HG02970 (cell line): ENCODE measurements around the gene TAF6.

Experiments
- ATAC-seq: cut with Tn5 transposase; IDR thresholded peaks from one replicate; pipeline ENCODE4 v1.9.1; 2021; ENCODE audit warnings: mild to moderate bottlenecking, moderate library complexity, moderate number of reproducible peaks; ENCODE audit not compliant: unreplicated experiment, low FRiP score

TAF6 gene

DNA sequence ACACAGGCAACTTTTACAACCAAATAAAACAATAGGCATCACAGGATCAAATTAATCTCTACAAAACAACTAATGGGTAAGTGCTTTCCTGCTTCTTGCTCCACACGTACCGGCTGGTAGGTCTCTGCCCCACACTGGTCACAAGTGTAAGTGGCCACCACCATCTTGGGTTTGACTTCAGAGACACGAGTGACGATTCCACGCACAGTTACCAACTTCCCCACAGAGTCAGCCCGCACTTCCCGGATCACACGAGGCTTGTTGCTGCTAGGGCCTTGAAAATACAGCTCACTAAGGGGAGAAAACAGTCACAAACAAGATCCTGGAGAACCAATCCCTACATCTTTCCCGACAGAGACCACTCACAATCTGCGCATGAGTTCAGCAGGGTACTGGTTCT, 20.2 kb downstream of the TAF6 start:
- ATAC-seq: no peak

DNA sequence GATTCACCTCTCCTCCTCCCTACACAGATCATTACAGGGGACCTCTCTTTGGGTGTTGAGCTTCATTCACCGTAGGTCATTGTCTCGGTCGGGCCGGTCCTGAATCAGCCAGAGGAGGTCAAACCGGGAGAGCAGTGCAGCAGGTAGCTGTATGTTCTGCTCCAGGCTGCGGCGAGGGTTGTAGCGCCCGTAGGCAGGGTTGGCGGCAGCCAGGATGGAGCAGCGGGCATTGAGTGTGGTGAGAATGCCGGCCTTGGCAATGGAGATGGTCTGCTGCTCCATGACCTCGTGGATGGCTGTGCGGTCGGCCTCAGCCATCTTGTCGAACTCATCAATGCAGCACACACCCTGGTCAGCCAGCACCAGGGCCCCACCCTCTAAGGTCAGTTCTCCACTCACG, 23.5 kb downstream of the TAF6 start:
- no peak for ATAC-seq

DNA sequence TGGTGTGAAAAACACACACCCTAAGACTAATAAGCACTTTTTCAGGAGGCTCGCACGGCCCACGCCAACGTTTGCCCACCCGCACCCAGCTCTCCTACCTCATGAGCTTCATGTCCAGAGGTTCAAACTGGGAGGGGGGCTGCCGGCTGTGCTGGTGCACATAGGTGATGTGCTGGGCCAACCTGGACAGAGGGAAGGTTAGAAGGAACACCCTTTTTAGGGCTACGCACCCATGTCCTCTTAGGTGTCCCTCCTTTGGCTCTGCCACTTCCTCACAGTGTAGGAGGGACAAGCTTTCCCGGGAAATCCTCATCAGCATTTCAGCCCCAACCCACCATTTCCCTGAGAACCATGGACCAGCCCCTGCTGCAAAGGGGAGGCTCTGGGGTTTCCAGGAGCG, 23.9 kb downstream of the TAF6 start:
- no peak for ATAC-seq

DNA sequence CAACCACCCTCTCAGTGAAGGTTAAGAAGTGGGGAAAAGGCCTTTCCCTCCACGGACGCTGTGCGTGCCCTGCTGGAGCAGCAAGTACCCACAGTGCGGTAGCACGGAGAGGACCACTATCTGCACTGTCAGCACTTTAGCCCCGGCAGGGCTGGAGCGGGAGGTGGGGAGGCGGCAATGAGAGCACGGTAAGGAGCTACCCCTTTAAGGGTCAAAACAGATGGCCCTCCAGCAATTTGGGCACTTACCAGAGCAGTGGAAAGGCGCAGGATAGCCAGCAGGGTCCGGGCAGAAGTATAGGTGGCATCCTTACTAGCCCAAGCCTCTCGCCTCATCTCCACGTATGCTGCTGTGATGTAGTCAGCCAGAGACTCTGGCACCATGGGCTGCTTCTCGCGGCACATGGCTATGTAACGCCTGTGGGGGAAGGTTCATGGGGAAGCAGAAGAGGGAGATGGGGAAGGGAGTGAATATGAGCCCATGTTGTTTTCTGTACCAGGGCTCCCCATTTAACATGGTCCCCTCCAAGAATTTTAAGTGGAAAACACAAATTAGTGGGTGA, 25.2 kb downstream of the TAF6 start:
- ATAC-seq: no peak

DNA sequence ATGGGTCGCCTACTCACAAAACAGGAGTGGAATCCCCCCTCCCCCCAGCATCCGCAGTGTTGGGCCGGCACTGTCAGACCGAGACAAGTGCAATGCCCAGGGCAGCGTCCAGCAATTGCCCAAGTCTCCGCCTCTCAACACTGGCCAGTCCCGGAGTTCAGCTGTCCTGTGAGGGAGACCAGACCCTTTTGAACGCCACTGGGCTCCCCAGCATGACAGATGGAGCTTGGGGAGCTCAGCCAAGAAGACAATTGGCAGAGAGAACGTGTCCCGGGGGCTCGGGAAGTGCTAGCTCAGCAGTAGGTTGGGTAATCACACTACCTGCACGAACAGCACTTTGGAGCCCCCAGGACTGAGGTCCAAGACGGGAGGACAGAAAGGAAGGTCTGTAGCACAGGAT, 25.7 kb downstream of the TAF6 start:
- ATAC-seq: no peak

DNA sequence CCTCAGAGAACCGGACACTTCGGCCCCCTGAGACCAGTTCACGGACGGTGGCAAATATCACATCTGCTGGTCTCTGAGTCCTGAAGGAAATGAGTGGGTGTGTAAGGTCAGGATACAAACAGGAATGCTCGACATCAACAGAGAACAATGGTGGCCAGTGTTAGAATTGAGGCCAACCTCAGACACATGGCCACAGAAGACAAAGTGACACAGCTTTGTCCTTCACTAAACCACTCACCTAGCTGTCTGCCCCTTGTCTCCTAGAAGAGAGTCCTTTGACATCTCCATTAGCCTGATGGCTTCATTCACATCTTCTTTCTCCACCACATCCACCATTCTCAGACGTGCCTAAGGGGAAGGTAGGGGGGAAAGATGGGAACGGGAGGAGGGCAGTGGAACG, 26.1 kb downstream of the TAF6 start:
- no peak for ATAC-seq

DNA sequence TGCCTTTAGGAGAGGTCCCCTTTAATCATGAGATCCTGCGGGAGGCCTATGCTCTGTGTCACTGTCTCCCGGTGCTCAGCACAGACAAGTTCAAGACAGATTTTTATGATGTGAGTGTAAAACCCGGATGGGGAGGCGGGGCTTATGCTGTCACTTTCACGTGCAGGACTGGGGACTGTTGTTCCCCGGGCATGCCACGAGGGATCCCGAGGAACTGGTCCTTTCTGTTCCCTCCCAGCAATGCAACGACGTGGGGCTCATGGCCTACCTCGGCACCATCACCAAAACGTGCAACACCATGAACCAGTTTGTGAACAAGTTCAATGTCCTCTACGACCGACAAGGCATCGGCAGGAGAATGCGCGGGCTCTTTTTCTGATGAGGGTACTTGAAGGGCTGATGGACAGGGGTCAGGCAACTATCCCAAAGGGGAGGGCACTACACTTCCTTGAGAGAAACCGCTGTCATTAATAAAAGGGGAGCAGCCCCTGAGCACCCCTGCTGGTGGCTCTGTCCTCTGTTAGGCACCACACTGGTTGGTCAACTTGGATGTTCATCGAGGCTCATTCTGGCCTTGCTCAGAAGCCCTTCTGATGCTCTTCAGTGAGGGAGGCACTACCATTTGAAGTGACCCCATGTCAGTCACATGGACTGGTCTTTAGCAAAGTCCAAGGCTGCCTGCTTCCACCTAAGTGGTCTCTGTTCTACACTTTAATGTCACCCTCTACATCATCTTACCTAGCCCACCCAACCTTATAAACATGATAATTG, 27.6 kb downstream of the TAF6 start:
- no peak for ATAC-seq

DNA sequence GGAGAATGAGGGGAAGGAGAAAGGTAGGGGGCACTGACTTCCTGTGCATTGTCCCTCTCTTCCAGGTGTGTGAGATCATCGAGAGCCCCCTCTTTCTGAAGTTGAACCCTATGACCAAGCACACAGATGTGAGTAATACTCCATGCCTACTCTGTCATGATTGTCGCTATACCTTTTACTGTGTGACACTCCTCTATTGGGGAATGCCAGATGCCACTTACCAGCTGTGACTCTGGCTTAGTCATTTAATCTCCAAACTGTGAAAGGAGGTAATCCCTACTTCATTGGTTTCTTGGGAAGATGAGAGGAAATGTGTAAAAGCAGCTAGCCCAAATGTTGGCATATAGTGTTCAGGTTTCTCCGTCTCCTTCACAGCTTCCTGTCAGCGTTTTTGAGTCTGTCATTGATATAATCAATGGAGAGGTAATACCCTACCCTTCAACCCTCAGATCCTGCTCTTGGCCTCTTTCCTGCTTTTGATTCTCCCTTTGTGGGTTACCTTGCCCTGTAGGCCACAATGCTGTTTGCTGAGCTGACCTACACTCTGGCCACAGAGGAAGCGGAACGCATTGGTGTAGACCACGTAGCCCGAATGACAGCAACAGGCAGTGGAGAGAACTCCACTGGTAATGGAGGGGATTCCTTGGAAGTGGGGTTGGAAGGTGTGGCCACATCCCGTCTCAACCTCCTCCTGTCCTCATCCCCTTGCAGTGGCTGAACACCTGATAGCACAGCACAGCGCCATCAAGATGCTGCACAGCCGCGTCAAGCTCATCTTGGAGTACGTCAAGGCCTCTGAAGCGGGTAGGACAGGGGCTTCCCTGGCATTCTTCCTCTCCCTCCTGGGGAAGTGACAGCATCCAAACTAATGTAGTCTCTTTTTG, 28.4 kb downstream of the TAF6 start:
- ATAC-seq: no peak

DNA sequence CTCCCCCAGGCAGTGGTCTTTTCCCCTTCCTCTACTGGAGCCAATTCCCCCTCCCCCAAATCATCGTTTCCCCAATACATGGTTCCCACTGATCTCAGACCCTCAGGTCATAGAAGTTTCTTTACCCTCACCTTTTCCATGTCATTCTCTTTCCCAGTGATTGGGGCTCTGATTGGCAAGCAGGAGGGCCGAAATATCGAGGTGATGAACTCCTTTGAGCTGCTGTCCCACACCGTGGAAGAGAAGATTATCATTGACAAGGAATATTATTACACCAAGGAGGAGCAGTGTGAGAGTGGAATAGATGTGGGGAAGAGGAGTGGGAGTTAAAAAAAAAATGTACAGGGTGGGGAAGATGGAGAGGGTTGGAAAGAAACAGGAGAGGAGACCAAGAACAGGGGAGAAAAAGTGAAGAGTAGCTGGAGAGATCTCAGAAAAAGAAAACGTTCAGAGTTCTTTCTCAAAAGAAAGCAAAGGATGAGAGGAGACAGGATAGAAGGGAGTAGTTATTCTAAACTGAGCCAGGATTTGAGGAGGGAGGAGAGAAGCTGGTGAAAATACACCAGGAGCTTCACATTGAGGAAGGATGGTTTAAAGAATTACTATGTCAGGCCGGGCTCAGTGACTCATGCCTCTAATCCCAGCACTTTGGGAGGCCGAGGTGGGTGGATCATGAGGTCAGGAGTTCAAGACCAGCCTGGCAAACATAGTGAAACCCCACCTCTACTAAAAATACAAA, 29.5 kb downstream of the TAF6 start:
- ATAC-seq: no peak

DNA sequence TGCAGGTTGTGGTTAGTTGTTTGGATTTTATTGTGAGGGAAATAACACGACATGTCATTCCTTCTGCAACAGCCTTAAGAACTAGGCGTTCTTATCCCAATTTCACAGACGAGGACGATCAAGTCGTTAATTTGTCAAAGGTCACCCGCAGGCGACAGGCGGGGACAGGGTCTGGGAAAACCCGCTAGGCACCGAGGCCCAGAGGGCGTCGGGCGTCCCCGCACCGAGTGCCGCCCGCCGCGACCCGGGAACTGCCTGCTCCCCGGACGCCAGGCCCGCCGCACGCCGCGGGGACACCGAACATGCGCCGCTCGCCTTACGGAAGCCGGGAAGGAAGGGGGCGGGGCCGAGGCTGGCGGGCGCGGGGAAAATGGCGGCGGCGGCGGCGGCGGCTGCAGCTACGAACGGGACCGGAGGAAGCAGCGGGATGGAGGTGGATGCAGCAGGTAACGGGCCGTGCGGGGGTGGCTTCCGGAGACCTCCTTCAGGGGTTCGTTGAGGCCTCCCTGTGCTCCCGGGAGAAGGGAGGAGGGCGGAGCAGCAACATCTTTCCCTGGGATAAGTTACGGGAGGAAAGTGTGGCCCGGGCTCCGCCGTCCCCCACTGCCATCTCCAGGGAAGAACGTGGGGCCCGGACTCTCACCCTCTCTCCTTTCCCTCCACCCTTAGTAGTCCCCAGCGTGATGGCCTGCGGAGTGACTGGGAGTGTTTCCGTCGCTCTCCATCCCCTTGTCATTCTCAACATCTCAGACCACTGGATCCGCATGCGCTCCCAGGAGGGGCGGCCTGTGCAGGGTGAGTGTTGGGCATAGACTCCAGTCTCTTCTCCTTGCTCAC, 30.3 kb downstream of the TAF6 start, which contains the start of gene COPS6:
TSS of gene COPS6 (plus strand) at position 349 of the 837 bp plus-strand sequence. CDS start at position 371, 22 bp downstream.
- peak; percentile 47 for ATAC-seq

DNA sequence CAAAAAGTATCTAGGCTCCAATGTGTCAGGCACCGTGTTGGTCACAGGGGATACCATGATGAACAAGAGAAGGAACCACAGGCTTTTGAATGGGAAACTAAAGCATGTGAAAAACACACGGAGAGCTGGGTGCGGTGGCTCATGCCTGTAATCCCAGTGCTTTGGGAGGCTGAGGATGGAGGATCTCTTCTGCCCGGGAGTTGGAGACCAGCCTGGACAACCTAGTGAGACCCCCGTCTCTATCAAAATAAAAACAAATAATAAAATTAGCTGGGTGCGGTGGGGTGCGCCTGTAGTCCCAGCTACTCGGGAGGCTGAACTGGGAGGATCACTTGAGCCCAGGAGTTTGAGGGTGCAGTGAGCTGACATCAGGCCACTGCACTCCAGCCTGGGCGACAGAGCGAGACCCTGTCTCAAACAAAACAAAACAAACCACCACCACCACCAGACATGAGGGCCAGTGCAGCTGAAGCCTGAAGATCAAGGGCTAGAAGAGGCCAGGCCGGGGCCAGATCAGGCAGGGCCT, 31.0 kb downstream of the TAF6 start:
- no peak for ATAC-seq

DNA sequence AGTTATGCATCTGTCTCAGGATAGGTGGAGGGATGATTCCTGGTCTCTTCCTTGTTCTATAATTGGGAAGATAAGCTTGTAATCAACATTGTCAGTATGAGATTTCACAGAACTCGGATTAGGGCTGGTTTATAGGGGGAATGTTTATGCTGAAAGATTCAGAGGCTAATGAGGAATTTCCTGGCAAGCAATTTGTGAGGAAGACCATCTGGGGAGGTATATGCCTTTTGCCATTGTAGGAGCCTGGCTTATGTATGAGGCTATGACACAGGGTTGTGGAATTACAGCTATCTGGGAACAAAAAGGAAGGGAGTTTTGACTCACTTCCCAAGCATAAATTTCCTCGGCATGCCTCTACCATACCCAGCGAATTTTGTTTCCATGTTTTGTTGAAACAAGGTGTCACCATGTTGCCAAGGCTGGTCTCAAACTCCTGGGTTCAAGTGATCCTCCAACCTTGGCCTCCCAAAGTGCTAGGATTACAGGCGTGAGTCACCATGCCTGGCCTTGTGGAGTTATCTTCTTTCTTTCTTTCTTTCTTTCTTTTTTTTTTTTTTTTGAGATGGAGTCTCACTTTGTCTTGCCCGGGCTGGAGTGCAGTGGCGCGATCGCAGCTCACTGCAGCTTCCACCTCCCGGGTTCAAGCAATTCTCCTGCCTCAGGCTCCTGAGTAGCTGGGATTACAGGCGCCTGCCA, 32.0 kb downstream of the TAF6 start:
- no peak for ATAC-seq

DNA sequence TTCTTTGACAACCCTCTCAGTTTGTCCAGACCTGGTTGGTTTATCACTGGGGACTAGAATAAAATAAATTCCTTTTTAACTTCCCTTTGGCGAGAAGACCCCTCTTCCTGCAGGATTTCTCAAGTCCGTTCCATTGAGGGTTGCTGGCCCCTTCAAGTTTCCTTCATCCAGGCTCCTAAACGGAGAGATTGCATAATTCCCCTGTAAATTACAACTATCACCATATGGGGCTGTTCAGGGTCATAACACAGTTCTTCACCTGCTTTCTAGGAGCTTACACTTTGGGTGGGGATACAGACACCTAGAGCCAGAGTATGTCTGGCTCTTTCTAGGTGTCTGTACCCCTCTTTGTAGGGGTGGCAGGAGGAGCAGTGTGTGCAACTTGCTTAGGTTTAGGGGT, 33.6 kb downstream of the TAF6 start:
- ATAC-seq: no peak

DNA sequence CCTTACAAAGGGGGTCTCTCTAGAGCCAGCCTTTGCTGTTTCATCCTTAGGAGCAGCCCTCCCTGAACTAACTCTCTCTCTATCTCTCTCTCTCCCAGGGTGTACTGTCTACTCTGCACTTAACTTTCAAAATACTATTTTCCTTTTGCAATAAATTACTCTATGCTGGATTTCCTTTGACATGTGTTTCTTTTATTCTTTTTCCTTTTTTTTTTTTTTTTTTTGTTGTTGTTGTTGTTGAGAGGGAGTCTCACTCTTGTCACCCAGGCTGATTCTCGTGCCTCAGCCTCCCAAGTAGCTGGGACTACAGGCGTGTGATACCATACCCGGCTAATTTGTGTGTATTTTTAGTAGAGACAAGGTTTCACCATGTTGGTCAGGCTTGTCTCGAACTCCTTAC, 36.2 kb downstream of the TAF6 start:
- ATAC-seq: no peak

DNA sequence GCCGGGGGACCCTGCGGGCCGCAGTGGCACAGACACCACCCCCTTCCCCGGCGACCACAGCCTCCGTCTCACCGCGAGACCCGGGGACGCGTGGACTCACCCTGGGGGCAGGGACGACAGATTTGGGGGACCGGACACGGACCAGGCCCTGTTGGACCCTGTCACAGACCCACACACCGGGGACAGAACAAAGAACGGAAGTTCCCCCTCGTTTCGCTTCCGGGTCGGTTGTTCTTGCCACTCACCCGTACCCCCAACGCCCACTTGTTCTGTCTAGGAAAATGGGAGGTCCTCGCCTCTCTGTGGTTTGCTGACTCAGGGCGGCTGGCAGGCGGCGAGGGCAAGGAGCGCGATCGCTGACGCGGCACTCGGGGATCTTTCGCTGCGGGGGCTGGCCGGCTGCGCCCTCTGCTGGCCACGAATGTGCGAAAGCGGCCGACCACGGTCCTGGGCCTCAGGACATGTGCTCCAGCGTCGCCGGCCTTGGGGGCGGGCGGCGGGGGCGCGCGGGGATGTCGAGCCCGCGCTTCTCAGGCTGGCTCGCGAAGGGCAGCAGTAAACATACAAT, 37.5 kb downstream of the TAF6 start, which contains the start of gene ZNF3:
TSS of gene ZNF3 (minus strand) at position 189 of the 568 bp plus-strand sequence. CDS start 4,366 bp downstream, outside the sequence.
- peak; percentile 80 for ATAC-seq

DNA sequence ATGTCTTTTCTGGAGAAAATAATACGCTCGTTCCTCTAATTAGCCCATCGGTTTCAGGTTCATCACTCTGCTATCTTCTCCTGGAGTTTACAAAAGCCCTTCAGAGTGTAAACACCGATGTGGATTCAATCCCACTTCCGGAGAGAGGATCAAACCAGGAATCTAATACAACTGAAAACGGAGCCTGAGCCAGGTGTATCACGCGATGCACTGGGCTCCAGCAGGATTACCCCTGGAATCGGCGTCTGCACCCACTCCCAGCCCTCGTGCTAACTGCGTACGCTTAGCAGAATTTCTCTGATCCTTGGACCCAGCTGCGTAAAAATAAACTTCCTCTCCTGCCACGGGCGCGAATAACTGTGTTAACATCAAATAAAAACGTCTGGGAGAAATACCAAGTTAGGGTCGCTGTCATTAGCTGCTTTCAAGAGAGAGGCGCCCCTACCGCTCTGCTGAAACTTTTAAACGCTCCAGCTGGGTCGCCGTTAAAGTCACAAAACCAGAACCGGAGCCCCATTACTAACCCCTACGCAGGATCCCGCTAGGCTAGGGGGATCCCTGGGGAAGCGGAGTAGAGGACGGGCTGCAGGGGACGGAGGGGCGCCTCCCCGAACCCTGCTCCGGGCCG, 38.1 kb downstream of the TAF6 start:
- ATAC-seq: no peak

DNA sequence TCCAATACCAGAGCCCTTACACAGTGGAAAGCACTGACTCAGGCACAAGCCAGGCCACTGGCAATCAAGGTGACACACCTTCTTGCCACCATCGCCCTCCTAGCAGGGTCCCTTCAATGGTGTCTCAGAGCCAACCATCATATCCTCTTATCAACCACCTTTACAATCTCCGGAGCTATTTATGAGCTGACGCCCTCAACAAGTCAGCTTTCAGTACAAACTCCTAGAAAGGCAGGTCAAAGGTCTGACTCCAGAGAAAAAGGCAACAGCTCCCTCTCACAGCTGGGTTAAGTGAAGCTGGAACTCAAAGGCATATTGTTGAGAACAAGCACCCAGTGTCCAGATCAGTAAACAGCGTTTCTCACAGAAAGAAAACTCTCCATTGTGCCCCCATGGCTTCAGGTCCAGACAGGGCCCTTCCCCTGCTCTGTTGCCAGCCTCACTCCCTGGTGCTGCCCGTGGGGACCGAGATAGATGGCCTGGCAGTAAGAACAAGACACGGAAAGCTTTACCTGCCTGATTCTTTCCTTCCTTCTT, 40.1 kb downstream of the TAF6 start:
- ATAC-seq: no peak

DNA sequence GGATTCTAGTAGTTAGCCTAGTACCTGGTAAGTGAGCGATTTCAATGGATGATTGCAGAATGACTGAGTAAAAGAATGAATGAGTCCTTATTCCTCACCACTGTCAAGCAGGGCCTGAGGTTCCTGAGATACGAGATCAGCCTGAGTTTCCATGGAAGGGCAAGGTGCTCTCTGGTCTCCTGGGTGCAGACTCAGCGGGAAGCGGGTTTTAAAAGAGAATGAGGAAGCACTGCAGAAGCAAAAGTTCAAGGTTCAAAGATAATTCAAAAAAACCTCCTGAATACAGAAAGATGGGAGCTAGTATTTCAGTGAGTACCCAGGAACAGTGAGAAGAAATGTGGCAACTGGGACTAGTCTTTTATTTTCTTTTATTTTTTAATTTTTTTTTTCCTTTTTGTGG, 42.0 kb downstream of the TAF6 start:
- no peak for ATAC-seq
